Astrocyte of the hippocampus (primary cell): ENCODE results near the gene P3H1.
"Not testable (repeated sequence)": the region's sequence is repeated elsewhere in the genome, so short reads cannot be mapped to it uniquely, and the experiment has no call there.

Experiments used
- DNase-seq: peaks from one replicate; pipeline ENCODE4 v3.0.0; 2011; ENCODE audit warnings: low read depth, low spot score

The P3H1 gene

GRCh38 chr1:42774928-42775526, 8.2 kb upstream of the P3H1 start:
- DNase-seq = no peak

- DNase-seq = no peak
Observed at GRCh38 chr1:42773420-42773819, 6.6 kb upstream of the P3H1 start.

GRCh38 chr1:42769811-42770210, 3.0 kb upstream of the P3H1 start:
- DNase-seq = no peak

GRCh38 chr1:42768172-42768571, 1.3 kb upstream of the P3H1 start:
- DNase-seq = no peak

GRCh38 chr1:42767510-42768000, 727 bp upstream of the P3H1 start:
- DNase-seq = no peak

GRCh38 chr1:42765832-42766740, 742 bp downstream of the P3H1 start:
- peak; percentile 89 for DNase-seq

GRCh38 chr1:42765269-42765668, 1.6 kb downstream of the P3H1 start:
- peak; percentile 40 for DNase-seq

- DNase-seq = no peak
Observed at GRCh38 chr1:42762269-42762668, 4.6 kb downstream of the P3H1 start.

GRCh38 chr1:42761567-42761966, 5.3 kb downstream of the P3H1 start:
- no peak for DNase-seq

- DNase-seq = no peak
Observed at GRCh38 chr1:42759114-42759513, 7.7 kb downstream of the P3H1 start.

GRCh38 chr1:42758641-42759040, 8.2 kb downstream of the P3H1 start:
- no peak for DNase-seq

- DNase-seq = no peak
Observed at GRCh38 chr1:42757892-42758275, 8.9 kb downstream of the P3H1 start.

GRCh38 chr1:42756956-42757891, 9.6 kb downstream of the P3H1 start:
- peak; percentile 73 for DNase-seq

GRCh38 chr1:42753070-42753469, 13.8 kb downstream of the P3H1 start:
- DNase-seq = peak; percentile 25

- no peak for DNase-seq
Observed at GRCh38 chr1:42752284-42752683, 14.5 kb downstream of the P3H1 start.

- not testable (repeated sequence) for DNase-seq
Observed at GRCh38 chr1:42751511-42752070, 15.2 kb downstream of the P3H1 start.

- DNase-seq = no peak
Observed at GRCh38 chr1:42750041-42750440, 16.8 kb downstream of the P3H1 start.

GRCh38 chr1:42748461-42749410, 18.1 kb downstream of the P3H1 start:
- no peak for DNase-seq

GRCh38 chr1:42748021-42748420, 18.8 kb downstream of the P3H1 start:
- no peak for DNase-seq

- peak; percentile 64 for DNase-seq
Observed at GRCh38 chr1:42747125-42747524, 19.7 kb downstream of the P3H1 start.
